OCI-M2 (cell line): Measurements from ENCODE around the gene HDAC9.
"Not testable (repeated sequence)": the region's sequence is repeated elsewhere in the genome, so short reads cannot be mapped to it uniquely, and the experiment has no call there.

ENCODE experiments used
- DNase-seq: peaks from one replicate; lab custom pipeline; 2025; ENCODE audit not compliant: unreplicated experiment; lab: John Stamatoyannopoulos, UW

The HDAC9 gene

GRCh38 chr7:18702071-18702829, 206.7 kb downstream of the HDAC9 start:
- no peak for DNase-seq

DNA sequence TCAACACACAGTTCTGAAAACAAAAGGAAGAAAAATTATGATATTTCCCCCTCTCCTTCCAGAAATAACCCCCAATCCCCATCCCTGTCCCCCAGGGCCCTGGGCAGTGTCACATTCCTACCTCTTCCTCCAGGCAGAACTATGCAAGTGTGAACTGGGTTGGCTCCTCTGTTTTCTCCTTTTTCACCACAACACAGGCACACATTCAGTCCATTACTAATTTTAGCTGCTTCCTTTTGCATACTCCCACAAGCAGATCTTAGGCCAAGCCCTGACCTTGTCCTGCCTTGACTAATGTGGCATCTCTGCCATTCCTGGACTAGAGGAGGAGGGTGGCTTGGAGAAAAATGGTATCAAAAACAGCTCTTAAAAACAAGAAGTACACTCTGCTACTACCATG, 208.1 kb downstream of the HDAC9 start:
- DNase-seq = no peak

DNA sequence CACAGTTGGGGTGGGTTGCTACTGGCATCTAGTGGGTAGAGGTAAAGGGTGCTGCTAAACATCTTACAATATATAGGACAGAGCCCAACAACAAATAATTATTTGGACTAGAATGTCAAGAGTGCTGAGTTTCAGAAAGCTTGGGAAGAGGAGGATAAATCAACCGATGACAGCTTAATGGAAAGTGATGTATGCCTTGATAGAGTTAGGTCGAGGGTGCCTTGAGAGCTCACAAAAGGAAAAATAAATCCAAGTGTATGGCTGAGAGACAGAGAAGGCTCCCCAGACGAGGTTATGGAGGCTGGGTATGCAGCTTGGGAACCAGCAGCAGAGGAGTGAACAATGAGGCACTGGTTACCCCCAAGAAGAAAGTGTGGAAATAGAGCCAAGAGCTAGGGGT, 211.1 kb downstream of the HDAC9 start:
- no peak for DNase-seq

DNA sequence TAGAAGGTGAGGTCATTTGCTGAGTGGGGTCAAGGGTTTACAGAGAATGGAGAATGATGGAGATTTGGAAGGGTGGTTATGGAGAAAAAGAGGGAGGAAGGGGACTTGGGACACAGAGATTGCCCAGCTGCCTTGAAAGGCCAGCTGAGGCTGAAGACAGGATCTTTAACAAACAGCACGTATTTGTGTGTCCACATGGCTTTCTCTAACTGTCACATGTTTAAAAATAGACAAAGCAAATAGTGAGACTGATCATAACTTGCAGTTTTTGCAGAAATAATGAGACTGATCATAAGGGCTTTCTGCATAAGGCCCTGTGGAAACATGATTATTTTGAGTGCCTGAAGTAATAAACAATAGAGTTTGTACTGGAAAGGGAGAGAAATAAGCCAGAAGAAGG, 212.7 kb downstream of the HDAC9 start:
- no peak for DNase-seq

- DNase-seq = no peak
Observed at GRCh38 chr7:18715988-18716387, 220.4 kb downstream of the HDAC9 start.

DNA sequence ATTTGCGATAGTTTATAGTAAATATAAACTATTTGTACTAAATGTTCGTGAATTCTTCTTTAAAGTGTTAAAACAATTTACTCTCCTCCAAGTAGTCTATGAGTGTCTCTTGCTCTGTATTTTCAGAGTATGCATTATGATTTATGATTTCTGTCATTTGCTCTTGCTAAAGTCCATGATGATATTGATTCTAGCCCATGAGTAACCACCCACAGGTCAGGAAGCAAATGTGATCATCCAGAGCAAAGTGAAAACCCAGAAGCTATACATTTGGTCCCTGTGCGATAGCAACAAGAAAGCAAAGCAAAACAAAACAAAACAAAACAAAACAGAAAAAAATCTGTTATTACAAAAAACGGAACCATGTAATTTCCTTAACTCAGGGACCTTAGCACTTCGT, 225.9 kb downstream of the HDAC9 start:
- no peak for DNase-seq

- DNase-seq = no peak
Observed at GRCh38 chr7:18724318-18724717, 228.8 kb downstream of the HDAC9 start.

DNA sequence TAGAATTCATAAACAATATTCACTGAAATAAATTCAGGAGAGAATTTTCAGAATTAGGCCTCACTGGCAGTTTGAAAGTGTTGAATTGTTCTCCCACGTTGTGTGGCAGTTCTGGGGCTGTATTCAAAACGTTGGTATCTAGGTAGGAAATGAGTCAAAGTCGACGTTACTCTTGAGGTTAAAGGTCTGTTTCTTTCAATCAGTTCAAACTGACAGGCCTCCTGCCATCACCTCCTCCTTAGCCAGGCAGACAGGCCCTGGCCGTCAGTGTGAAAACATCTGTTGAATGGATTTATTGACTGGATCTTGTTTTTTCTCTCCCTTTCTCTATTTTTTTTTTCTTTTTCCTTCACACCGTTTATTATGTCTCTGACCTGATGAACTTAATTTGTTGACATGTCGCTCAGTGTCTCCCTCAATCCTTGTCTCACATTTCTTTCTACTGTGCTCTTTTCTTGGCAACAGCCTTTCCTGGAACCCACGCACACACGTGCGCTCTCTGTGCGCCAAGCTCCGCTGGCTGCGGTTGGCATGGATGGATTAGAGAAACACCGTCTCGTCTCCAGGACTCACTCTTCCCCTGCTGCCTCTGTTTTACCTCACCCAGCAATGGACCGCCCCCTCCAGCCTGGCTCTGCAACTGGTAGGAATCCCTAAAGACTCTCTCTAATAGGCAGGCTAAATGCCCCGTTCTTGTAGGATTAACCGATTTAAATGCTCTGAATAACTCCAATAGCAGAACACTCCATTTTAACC, 231.7 kb downstream of the HDAC9 start:
- DNase-seq = no peak

GRCh38 chr7:18736012-18736411, 240.5 kb downstream of the HDAC9 start:
- not testable (repeated sequence) for DNase-seq

DNA sequence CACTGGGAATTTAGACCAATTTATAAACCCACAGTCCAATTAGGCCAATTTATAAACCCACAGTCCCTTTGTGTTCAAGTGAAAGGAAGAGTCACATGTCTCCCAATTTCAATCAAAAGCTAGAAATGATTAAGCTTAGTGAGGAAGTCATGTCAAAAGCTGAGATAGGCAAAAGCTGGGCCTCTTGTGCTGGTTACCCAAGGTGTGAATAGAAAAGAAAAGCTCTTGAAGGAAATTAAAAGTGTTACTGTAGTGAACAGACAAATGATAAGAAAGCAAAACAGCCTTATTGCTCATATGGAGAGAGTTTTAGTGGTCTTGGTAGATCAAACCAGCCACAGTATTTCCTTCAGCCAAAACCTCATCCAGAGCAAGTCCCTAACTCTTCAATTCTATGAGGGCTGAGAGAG, 245.0 kb downstream of the HDAC9 start:
- no peak for DNase-seq

DNA sequence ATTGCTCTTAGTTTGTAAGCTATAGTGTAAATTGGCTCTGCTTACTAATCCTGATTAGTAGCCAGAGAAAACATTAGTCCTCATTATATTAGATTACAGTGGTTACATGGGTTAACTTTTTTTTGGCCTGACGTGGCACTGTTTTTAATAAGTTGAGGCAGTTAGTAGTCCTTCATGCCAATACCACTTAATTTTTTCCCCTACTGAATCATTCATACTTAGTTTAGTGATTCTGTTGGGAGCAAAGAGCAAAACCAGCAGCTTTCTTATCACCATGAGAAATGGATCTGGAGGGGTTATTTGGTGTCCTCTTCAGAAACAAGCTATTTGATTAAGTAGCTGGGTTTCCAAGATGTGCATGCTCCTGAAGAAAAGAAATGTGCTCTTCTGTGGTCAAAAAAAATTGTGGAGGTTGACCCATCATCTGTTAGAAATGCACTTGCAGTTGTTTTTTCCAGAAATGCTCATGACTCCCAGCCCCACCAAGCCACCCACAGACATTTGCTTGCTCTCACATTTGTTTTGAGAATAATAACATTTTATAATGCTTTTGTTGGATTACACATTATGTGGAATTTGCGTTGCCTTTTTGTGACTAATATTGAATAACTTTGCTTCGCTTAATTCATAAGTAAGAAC, 258.5 kb downstream of the HDAC9 start:
- no peak for DNase-seq

- no peak for DNase-seq
Observed at GRCh38 chr7:18754766-18755165, 259.2 kb downstream of the HDAC9 start.

DNA sequence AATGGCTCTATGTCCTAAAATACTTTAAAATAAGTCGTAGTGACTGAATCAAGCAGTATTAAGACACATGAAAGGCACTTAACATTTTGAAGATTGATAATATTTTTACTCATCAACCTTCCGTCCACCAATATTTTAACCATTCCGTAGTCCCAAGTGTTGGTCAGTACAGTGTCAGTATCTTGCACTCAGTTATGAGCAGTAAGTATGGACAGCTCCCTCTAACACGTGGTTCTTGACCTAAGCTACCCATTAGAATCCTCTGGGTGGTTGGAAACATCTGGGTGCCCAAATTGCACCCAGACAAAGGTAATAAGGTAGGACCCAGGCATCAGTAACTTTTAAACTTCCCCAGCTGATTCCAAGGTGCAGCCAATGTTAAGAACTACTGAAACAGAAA, 260.2 kb downstream of the HDAC9 start:
- DNase-seq = no peak

DNA sequence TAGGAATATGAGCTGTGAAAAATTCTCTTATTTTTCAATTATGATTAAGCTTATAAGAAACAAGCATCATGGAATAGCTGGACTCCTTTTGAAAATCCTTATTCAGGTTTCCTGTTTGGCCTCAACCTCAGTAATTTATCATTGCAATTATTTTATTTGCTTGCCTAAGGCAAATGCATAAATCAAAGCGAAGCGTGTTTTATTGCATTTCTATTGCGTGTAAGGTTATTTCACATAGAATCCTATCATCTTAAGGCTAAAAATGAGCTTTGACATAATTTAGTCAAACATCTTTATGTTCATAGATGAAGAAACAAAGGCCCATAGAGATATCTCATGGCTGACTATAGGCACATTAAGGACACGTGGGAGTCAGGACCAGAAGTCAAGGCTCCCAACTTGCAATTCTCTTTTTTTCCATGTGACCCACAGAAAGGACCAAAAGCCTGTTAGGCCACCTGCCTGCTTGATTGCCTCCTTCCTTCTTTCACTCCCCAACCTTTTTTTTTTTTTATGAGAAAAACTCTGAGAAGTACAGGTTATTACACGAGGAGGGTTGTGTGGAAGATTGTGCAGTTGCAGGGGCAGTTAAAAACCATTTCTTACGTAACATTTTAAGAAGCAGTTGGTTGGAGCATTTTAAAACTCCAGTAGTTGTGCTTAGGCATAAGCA, 261.0 kb downstream of the HDAC9 start:
- no peak for DNase-seq

DNA sequence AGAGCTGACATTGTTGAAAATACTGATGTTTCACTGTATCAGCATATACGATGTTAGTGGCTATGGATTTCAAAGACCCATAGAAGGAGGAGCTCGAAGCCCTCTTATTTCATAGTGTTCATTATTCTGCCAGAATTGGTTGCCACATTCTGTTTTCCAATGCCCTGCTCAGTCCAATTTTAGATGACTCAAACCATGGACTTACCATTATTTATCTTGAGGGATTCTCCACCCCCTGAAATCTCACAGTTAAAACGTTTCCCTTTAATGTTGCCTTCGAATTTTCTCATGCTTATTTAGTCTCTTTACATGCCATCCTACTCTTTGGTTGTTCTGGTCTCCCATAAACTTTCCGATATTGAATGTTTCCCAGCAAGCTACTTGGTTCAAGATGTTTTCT, 264.5 kb downstream of the HDAC9 start:
- no peak for DNase-seq

DNA sequence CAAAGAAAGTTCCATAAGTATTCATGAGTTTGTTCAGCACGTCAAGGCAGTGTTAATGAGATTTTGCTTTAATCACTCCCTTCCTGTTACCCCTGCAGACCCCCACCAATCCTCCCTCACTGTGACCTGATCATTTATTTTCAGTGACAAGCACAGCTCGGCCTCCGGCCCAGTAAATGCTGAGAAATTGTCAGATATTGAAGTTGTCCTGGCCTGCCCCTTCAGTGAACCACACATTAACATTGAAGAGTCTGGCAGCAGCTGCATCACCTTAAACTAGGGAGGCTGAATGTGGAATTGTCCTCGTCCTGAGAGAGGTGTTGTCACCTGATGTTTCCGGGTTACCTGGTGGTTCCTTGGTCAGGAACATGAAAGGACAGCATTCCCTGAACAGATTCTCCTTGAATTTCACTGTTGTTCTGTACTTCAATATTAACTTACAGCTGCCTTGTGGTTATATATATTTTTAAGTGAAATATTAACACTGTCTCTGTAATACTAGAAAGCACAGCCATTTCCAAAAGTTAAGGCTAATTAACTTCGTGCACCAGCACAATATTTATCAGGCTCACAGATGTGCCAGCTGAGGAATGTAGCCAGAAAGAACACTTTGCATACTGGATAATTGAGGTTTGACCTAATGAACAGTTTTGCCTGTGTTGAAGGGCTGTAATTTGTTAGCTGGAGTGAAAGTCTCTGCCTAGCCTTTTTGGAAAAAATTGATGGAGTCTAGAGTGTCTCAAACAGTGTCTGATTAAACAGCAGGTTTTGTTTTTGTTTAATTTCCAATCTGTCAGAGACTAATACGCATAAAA, 265.3 kb downstream of the HDAC9 start:
- DNase-seq = no peak

DNA sequence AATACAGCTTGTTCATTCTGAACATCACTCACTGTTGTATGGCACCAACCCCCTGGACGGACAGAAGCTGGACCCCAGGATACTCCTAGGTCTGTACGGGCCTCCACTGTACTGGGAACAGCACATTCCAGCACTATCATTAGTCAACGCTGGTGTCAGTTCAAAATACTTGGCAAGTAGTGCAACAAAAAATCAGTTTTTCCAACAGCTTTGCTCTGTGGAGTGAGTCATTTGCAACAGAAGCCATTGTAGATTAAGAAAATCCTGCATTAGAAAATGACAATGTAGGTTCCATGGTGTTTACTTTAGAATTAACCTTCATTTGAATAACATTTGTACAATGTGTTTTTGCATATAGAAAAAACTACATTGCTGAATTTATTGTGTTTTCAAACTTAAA, 266.6 kb downstream of the HDAC9 start:
- no peak for DNase-seq

GRCh38 chr7:18768256-18768655, 272.7 kb downstream of the HDAC9 start:
- no peak for DNase-seq

- no peak for DNase-seq
Observed at GRCh38 chr7:18770154-18770811, 274.7 kb downstream of the HDAC9 start.

DNA sequence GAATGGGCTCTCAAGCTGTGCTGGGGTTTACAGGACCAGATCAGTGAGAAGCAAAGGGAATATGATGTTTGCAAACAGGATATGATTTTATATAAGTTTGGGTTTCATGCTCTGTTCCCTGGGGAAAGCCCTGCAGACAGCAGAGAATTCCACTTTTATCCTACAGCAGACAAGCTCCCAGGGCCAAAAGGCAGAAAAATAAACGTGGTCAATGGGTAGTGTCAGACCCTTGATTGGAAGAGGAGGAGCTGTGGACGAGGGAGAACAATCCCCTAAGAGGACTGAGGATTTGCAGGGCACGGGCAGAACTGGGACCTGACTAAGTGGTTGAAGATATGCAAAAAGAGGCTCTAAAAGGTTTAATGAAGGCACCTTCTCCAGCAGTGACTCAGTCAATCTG, 275.3 kb downstream of the HDAC9 start:
- no peak for DNase-seq
